Endothelial cell of umbilical vein (primary cell): ENCODE measurements around the gene PSMB2. TPM values are rescaled to one million over a fixed set of nuclear protein-coding genes. Genes with fewer than 3 reads are reported as not detected.

Experiments used
- BruUV-seq: library from RNA; stranded (reverse); fragments of 400-500 nt; replicated peaks from 2 replicates; lab custom pipeline; 2021; lab: Mats Ljungman, UMichigan
- CTCF ChIA-PET: fragments of 300-600, 350-600 bp; sonication (Branson Sonifier 250); formaldehyde crosslinking; loops from one replicate; lab custom pipeline; 2021; ENCODE audit warnings: antibody characterized with exemption, inconsistent platforms; lab: Charles Lee
- POLR2A ChIA-PET: fragments of 300-600, 350-600 bp; sonication (Branson Sonifier 250); formaldehyde crosslinking; loops from one replicate; lab custom pipeline; 2021; ENCODE audit warnings: antibody characterized with exemption, inconsistent platforms; lab: Charles Lee
- DNase-seq: peaks from one replicate; pipeline ENCODE4 v3.0.0-alpha.2; 2011; ENCODE audit warnings: low read depth, low spot score
- FAIRE-seq: peaks from 2 replicates; lab custom pipeline; 2011; peaks lifted over from hg19 to GRCh38; lab: Jason Lieb, UNC
- H2AFZ ChIP-seq: 2 replicates; pipeline ENCODE4 v1.6.0; 2012; ENCODE audit warnings: low read depth, low read length, control low read depth, inconsistent platforms
- H3K27ac ChIP-seq: 2 replicates; pipeline ENCODE4 v1.5.1; 2011; ENCODE audit warnings: low read depth, mild to moderate bottlenecking, control low read depth, low read length, moderate library complexity; ENCODE audit not compliant: insufficient read depth
- H3K27me3 ChIP-seq, 2 experiments: 2 replicates each; pipeline versions ENCODE4 v1.6.0 to v1.6.1; 2011; ENCODE audit warnings: low read length in 2 of 2, mixed read lengths in 1 of 2; ENCODE audit not compliant: control insufficient read depth in 2 of 2, insufficient read depth in 2 of 2
- H3K36me3 ChIP-seq, 2 experiments: 2 replicates in 1 of 2; 3 replicates in 1 of 2; pipeline ENCODE4 v1.5.1; 2011; ENCODE audit warnings: low read length in 2 of 2, mild to moderate bottlenecking in 1 of 2, moderate library complexity in 1 of 2; ENCODE audit not compliant: control insufficient read depth in 2 of 2, insufficient read depth in 2 of 2; ENCODE audit errors: extremely low read depth in 1 of 2
- H3K4me1 ChIP-seq: 3 replicates; pipeline ENCODE4 v1.5.1; 2011; ENCODE audit warnings: mild to moderate bottlenecking, low read length; ENCODE audit not compliant: control insufficient read depth, insufficient read depth; ENCODE audit errors: extremely low read depth
- H3K4me2 ChIP-seq: 2 replicates; pipeline ENCODE4 v1.6.1; 2011; ENCODE audit warnings: low read length, control low read depth, mixed read lengths; ENCODE audit not compliant: insufficient read depth
- H3K4me3 ChIP-seq, 3 experiments: fragments of 200-600 bp in 1 of 3; sonication (generic), shearing (Covaris generic) in 1 of 3; replicated peaks in 1 of 3; 2 replicates each; pipeline ENCODE4 v1.5.1; 2011 to 2016; ENCODE audit warnings: control low read depth in 3 of 3, low read length in 3 of 3, mild to moderate bottlenecking in 2 of 3, inconsistent platforms in 1 of 3, low read depth in 1 of 3, moderate library complexity in 1 of 3; ENCODE audit not compliant: insufficient read depth in 1 of 3
- H3K79me2 ChIP-seq: 2 replicates; pipeline ENCODE4 v1.6.0; 2012; ENCODE audit warnings: low read length, inconsistent platforms; ENCODE audit not compliant: control insufficient read depth, insufficient read depth
- H3K9ac ChIP-seq: replicated peaks from 2 replicates; pipeline ENCODE3; 2011; ENCODE audit warnings: low read length, control low read depth; ENCODE audit not compliant: insufficient read depth; ENCODE audit errors: extremely low read depth
- H3K9me1 ChIP-seq: replicated peaks from 3 replicates; pipeline ENCODE4 v1.6.0; 2011; ENCODE audit warnings: mild to moderate bottlenecking, low read length; ENCODE audit not compliant: control insufficient read depth, insufficient read depth; ENCODE audit errors: extremely low read depth
- H3K9me3 ChIP-seq: replicated peaks from 2 replicates; pipeline ENCODE4 v1.5.1; 2012; ENCODE audit warnings: low read length, inconsistent platforms; ENCODE audit not compliant: control insufficient read depth, insufficient read depth
- H4K20me1 ChIP-seq: replicated peaks from 2 replicates; pipeline ENCODE3; 2011; ENCODE audit warnings: mild to moderate bottlenecking, low read length; ENCODE audit not compliant: control insufficient read depth, insufficient read depth; ENCODE audit errors: extremely low read depth
- CTCF ChIP-seq, 2 donors: IDR thresholded peaks; 1 replicate in 1 of 2; 2 replicates in 1 of 2; pipeline ENCODE4 v1.5.1; 2011; ENCODE audit warnings: low read length in 2 of 2, mild to moderate bottlenecking in 2 of 2, moderate library complexity in 2 of 2, control low read depth in 1 of 2, inconsistent platforms in 1 of 2, low read depth in 1 of 2; ENCODE audit not compliant: insufficient read depth in 1 of 2; ENCODE audit errors: extremely low read depth in 1 of 2
- EZH2 ChIP-seq: IDR thresholded peaks from 2 replicates; pipeline ENCODE4 v1.6.1; 2012; ENCODE audit warnings: borderline replicate concordance, low read depth, mild to moderate bottlenecking, moderate library complexity, low read length, inconsistent platforms; ENCODE audit not compliant: severe bottlenecking
- FOS ChIP-seq: IDR thresholded peaks from 2 replicates; pipeline ENCODE4 v1.6.1; 2011; ENCODE audit warnings: mild to moderate bottlenecking, low read length, moderate library complexity, borderline replicate concordance; ENCODE audit not compliant: insufficient read depth
- GATA2 ChIP-seq: IDR thresholded peaks from 2 replicates; pipeline ENCODE4 v1.7.0; 2011; ENCODE audit warnings: low read depth, mild to moderate bottlenecking, moderate library complexity, mixed read lengths, low read length; ENCODE audit not compliant: insufficient read length, insufficient read depth
- JUN ChIP-seq: IDR thresholded peaks from 2 replicates; pipeline ENCODE4 v1.6.1; 2011; ENCODE audit warnings: borderline replicate concordance, low read depth; ENCODE audit not compliant: insufficient read length, insufficient read depth
- MYC ChIP-seq: IDR thresholded peaks from one replicate; pipeline ENCODE4 v1.6.1; 2011; ENCODE audit warnings: mild to moderate bottlenecking, low read depth, low read length
- POLR2A ChIP-seq: IDR thresholded peaks from 2 replicates; pipeline ENCODE4 v1.6.1; 2012; ENCODE audit warnings: low read depth, mild to moderate bottlenecking, control low read depth, low read length
- POLR2AphosphoS5 ChIP-seq: IDR thresholded peaks from 2 replicates; pipeline ENCODE4 v1.6.1; 2012; ENCODE audit warnings: low read depth, mild to moderate bottlenecking, control low read depth, low read length, moderate library complexity; ENCODE audit not compliant: insufficient read depth
- dilution Hi-C: fragments of 300-500 bp; cut with MboI; formaldehyde crosslinking; loops from one replicate; pipeline ENCODE4 v1.15.0; 2019; ENCODE audit warnings: low sequenced_read_pairs; ENCODE audit not compliant: extremely low pct_ligation_motif_present
- intact Hi-C: fragments of 100-400 bp; cut with micrococcal nuclease; formaldehyde crosslinking; loops from one replicate; pipeline ENCODE4 v1.10.0; 2022
- polyA plus RNA-seq, 4 experiments: library from polyadenylated mRNA; depleted of rRNA in 3 of 4; stranded (reverse) in 3 of 4; unstranded in 1 of 4; fragments of >200 nt; gene quantifications; 2 replicates each; pipeline versions ENCODE4 v1.2.1 to v1.2.3, GENCODE V29; 2011 to 2012; ENCODE audit warnings: missing spikeins in 1 of 4
- total RNA-seq: library from RNA; stranded (reverse); gene quantifications from 2 replicates; pipeline ENCODE4 v1.2.3, GENCODE V29; 2021
- TF ChIP-seq, protein P1 (sequence below): IDR thresholded peaks from 2 replicates; pipeline ENCODE4 v1.6.1; 2011; ENCODE audit not compliant: insufficient read depth, insufficient read length

Gene PSMB2
- total and polyA plus RNA-seq, 2 donors (not counting 3 experiments of a cell fraction or from before 2014, with no cell fraction given) = 93.6 to 118 TPM

- Histone ChIP-seq H3K4me2 (no peak overlapping the region), H2AFZ (no peak overlapping the region), H3K9me3 (no peaks in the 10 kb centered on the region), H3K9ac (no peak overlapping the region), H4K20me1 (no peaks in the 10 kb centered on the region), H3K79me2 (peaks cover 13% of the 10 kb centered on the region), H3K4me3 (no peak overlapping the region), H3K4me1 (peaks cover 6% of the 10 kb centered on the region), H3K27ac (no peak overlapping the region), H3K36me3 (no peaks in the 10 kb centered on the region), H3K27me3 (no peaks in the 10 kb centered on the region), H3K9me1 (no peaks in the 10 kb centered on the region)
- DNase-seq = no peak
- no TSS peak for BruUV-seq
- ChIA-PET CTCF (interaction anchor here (2.9 to 3.0 kb wide), 2 partner anchors 11 to 103 kb away, joined by 13 to 23 read pairs; no protein-coding TSS in a partner anchor), POLR2A (no interaction called here)
- FAIRE-seq = no peak
- dilution Hi-C loops = no loop called here
- intact Hi-C loops = loop anchor here (10.0 kb wide), 1 partner anchor 269 kb away; no protein-coding TSS in a partner anchor
- TF ChIP-seq, protein P1, sequence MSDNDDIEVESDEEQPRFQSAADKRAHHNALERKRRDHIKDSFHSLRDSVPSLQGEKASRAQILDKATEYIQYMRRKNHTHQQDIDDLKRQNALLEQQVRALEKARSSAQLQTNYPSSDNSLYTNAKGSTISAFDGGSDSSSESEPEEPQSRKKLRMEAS = no peak
- TF ChIP-seq CTCF (IDR thresholded peaks at IDR 0.05; ENCODE audit: extremely low read depth in 1 of 2, insufficient read depth in 1 of 2, low read depth in 1 of 2, low read length in 2 of 2) = no peak
- no peak for TF ChIP-seq POLR2A
- TF ChIP-seq GATA2 = no peak
- no peak for TF ChIP-seq JUN
- TF ChIP-seq EZH2 = no peak
- no peak for TF ChIP-seq MYC
- no peak for TF ChIP-seq POLR2AphosphoS5
- no peak for TF ChIP-seq FOS
Observed at GRCh38 chr1:35553851-35554250, 87.5 kb downstream of the PSMB2 start.

Other genes starting within 250 kb of the PSMB2 start
- gene KIAA0319L, start 84.1 kb downstream of the PSMB2 start, total RNA-seq = 43.4 and 45.3 TPM in 2 replicates
- 31.2 and 31.4 TPM in 2 replicates for gene KIAA0319L, start 84.1 kb downstream of the PSMB2 start, polyA plus RNA-seq
- gene NCDN, start 83.7 kb downstream of the PSMB2 start, total RNA-seq = 22.0 and 22.3 TPM in 2 replicates
- gene NCDN, start 83.7 kb downstream of the PSMB2 start, polyA plus RNA-seq = 16.7 and 17.3 TPM in 2 replicates
- gene TFAP2E, start 68.2 kb downstream of the PSMB2 start, total RNA-seq = 0.18 TPM in 1 of 2 replicates, not detected in the other
- gene TFAP2E, start 68.2 kb downstream of the PSMB2 start, polyA plus RNA-seq = 0.06 TPM in 1 of 2 replicates, not detected in the other
- 15.3 and 18.5 TPM in 2 replicates for gene C1orf216, start 77.4 kb upstream of the PSMB2 start, total RNA-seq
- gene C1orf216, start 77.4 kb upstream of the PSMB2 start, polyA plus RNA-seq = 12.4 and 13.3 TPM in 2 replicates
- 33.2 and 39.5 TPM in 2 replicates for gene CLSPN, start 128.5 kb upstream of the PSMB2 start, total RNA-seq
- gene CLSPN, start 128.5 kb upstream of the PSMB2 start, polyA plus RNA-seq = 3.2 and 4.2 TPM in 2 replicates
- gene AGO4, start 166.5 kb upstream of the PSMB2 start, total RNA-seq = 16.2 and 19.8 TPM in 2 replicates
- gene AGO4, start 166.5 kb upstream of the PSMB2 start, polyA plus RNA-seq = 9.7 and 11.1 TPM in 2 replicates
- gene AGO1, start 241.7 kb upstream of the PSMB2 start, total RNA-seq = 31.0 TPM in 2 replicates
- gene AGO1, start 241.7 kb upstream of the PSMB2 start, polyA plus RNA-seq = 9.5 and 10.8 TPM in 2 replicates